Measurements from ENCODE around the gene ATR. TPM values are rescaled to one million over a fixed set of nuclear protein-coding genes. Genes with fewer than 3 reads are reported as not detected.

The ATR gene
- total and polyA plus RNA-seq, 9 of the 15 experiments (the other 6 are each of a cell fraction or from before 2014, with no cell fraction given): 18.0 to 37.8 (median 23.2) TPM

- TF ChIP-seq SNRNP70 (optimal IDR thresholded peaks at IDR 0.05; ENCODE audit: low read depth, low read length) (no peak), ZNF696 (CRISPR knock-in tag; conservative IDR thresholded peaks at IDR 0.05) (no peak), CHAMP1 (IDR thresholded peaks at IDR 0.05) (peak; percentile 100), PHTF2 (CRISPR knock-in tag; IDR thresholded peaks at IDR 0.05) (no peak), MEF2D (tag; conservative IDR thresholded peaks at IDR 0.05; ENCODE audit: low read depth) (no peak; the same call in 1 of the 2 replicates), TEAD2 (tag; IDR thresholded peaks at IDR 0.05) (no peak), ZC3H8 (IDR thresholded peaks at IDR 0.05) (no peak), FOXM1 (IDR thresholded peaks at IDR 0.05; ENCODE audit: low read depth) (peak; percentile 99), FOXM1 (CRISPR knock-in tag; IDR thresholded peaks at IDR 0.05; ENCODE audit: low read depth) (0 out of 2 replicates have a peak, but pooled peaks have one; percentile 68), SLC30A9 (CRISPR knock-in tag; IDR thresholded peaks at IDR 0.05) (no peak), PCBP2 (IDR thresholded peaks at IDR 0.05; ENCODE audit: low read depth, low read length, poor library complexity, severe bottlenecking) (no peak), ZNF384 (IDR thresholded peaks at IDR 0.05; ENCODE audit: low read depth, low read length) (no peak), TCFL5 (CRISPR knock-in tag; conservative IDR thresholded peaks at IDR 0.05) (no peak), ZBTB2 (IDR thresholded peaks at IDR 0.05) (peak; percentile 85), MYC (IDR thresholded peaks at IDR 0.05; ENCODE audit: low read depth, low read length) (peak; percentile 82; the same call in 1 of the 2 replicates), MYC (CRISPR knock-in tag; IDR thresholded peaks at IDR 0.05; ENCODE audit: borderline replicate concordance, low read depth) (peak; percentile 93; the same call in 1 of the 2 replicates), ZNF280B (CRISPR knock-in tag; IDR thresholded peaks at IDR 0.05) (no peak)
These were observed at the start of gene ATR (continued) for GRCh38 chr3:142578329-142579223.
